Ishikawa (cell line): Measurements from ENCODE around the gene FBP1.

Experiments used
- CEBPB ChIP-seq: IDR thresholded peaks from 2 replicates; pipeline ENCODE4 v1.6.1; 2012
- CREB1 ChIP-seq: IDR thresholded peaks from 2 replicates; pipeline ENCODE4 v1.6.1; 2012; ENCODE audit warnings: low read depth
- EGR1 ChIP-seq: IDR thresholded peaks from 2 replicates; pipeline ENCODE4 v1.6.1; 2012
- EP300 ChIP-seq: IDR thresholded peaks from 2 replicates; pipeline ENCODE4 v1.6.1; 2012; ENCODE audit warnings: borderline replicate concordance
- FOXM1 ChIP-seq: IDR thresholded peaks from 2 replicates; pipeline ENCODE4 v1.6.1; 2012; ENCODE audit warnings: low read depth, borderline replicate concordance
- RAD21 ChIP-seq: IDR thresholded peaks from 2 replicates; pipeline ENCODE4 v1.6.1; 2012; ENCODE audit warnings: low read depth
- TAF1 ChIP-seq: IDR thresholded peaks from 2 replicates; pipeline ENCODE4 v1.6.1; 2012; ENCODE audit warnings: low read depth, mild to moderate bottlenecking
- YY1 ChIP-seq: IDR thresholded peaks from 2 replicates; pipeline ENCODE4 v1.6.1; 2012; ENCODE audit warnings: low read depth
- TF ChIP-seq, protein P1 (sequence below): IDR thresholded peaks from 2 replicates; pipeline ENCODE4 v1.6.1; 2012; ENCODE audit warnings: low read depth, mild to moderate bottlenecking
- TF ChIP-seq, protein P2 (sequence below): IDR thresholded peaks from 2 replicates; pipeline ENCODE4 v1.6.1; 2012
- TF ChIP-seq, protein P3 (sequence below): IDR thresholded peaks from 2 replicates; pipeline ENCODE4 v1.6.1; 2012

GRCh38 chr9:94577571-94577970, 61.7 kb downstream of the FBP1 start:
- no peak for TF ChIP-seq TAF1
- TF ChIP-seq, protein P1, sequence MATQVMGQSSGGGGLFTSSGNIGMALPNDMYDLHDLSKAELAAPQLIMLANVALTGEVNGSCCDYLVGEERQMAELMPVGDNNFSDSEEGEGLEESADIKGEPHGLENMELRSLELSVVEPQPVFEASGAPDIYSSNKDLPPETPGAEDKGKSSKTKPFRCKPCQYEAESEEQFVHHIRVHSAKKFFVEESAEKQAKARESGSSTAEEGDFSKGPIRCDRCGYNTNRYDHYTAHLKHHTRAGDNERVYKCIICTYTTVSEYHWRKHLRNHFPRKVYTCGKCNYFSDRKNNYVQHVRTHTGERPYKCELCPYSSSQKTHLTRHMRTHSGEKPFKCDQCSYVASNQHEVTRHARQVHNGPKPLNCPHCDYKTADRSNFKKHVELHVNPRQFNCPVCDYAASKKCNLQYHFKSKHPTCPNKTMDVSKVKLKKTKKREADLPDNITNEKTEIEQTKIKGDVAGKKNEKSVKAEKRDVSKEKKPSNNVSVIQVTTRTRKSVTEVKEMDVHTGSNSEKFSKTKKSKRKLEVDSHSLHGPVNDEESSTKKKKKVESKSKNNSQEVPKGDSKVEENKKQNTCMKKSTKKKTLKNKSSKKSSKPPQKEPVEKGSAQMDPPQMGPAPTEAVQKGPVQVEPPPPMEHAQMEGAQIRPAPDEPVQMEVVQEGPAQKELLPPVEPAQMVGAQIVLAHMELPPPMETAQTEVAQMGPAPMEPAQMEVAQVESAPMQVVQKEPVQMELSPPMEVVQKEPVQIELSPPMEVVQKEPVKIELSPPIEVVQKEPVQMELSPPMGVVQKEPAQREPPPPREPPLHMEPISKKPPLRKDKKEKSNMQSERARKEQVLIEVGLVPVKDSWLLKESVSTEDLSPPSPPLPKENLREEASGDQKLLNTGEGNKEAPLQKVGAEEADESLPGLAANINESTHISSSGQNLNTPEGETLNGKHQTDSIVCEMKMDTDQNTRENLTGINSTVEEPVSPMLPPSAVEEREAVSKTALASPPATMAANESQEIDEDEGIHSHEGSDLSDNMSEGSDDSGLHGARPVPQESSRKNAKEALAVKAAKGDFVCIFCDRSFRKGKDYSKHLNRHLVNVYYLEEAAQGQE, result no peak
- TF ChIP-seq CREB1, result no peak
- no peak for TF ChIP-seq EGR1
- TF ChIP-seq CEBPB, result no peak
- TF ChIP-seq EP300, result no peak
- no peak for TF ChIP-seq FOXM1
- no peak for TF ChIP-seq YY1
- TF ChIP-seq, protein P2, sequence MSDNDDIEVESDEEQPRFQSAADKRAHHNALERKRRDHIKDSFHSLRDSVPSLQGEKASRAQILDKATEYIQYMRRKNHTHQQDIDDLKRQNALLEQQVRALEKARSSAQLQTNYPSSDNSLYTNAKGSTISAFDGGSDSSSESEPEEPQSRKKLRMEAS, result no peak
- TF ChIP-seq, protein P3, sequence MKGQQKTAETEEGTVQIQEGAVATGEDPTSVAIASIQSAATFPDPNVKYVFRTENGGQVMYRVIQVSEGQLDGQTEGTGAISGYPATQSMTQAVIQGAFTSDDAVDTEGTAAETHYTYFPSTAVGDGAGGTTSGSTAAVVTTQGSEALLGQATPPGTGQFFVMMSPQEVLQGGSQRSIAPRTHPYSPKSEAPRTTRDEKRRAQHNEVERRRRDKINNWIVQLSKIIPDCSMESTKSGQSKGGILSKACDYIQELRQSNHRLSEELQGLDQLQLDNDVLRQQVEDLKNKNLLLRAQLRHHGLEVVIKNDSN, result no peak
- TF ChIP-seq RAD21, result no peak
